PFSK-1 (cell line): ENCODE measurements around the gene HCST.

Experiments used
- FOXP2 ChIP-seq: optimal IDR thresholded peaks from 2 replicates; pipeline ENCODE3; 2011; ENCODE audit warnings: borderline replicate concordance, control low read depth, inconsistent platforms; ENCODE audit not compliant: insufficient read depth; ENCODE audit errors: extremely low read length, extremely low read depth
- POLR2AphosphoS5 ChIP-seq: IDR thresholded peaks from 2 replicates; pipeline ENCODE4 v1.6.1; 2012; ENCODE audit warnings: low read depth, mild to moderate bottlenecking, control low read depth, low read length, moderate library complexity
- REST ChIP-seq, 2 experiments: IDR thresholded peaks; 2 replicates each; pipeline versions ENCODE4 v1.6.1 to v1.8.0; 2011 to 2012; ENCODE audit warnings: low read depth in 2 of 2, low read length in 2 of 2, control low read depth in 1 of 2, inconsistent platforms in 1 of 2, mild to moderate bottlenecking in 1 of 2, moderate library complexity in 1 of 2; ENCODE audit not compliant: insufficient read depth in 1 of 2
- SIN3A ChIP-seq: IDR thresholded peaks from 2 replicates; pipeline ENCODE4 v1.6.1; 2012; ENCODE audit warnings: mild to moderate bottlenecking, low read length, moderate library complexity, borderline replicate concordance; ENCODE audit not compliant: insufficient read depth
- TAF1 ChIP-seq: IDR thresholded peaks from 2 replicates; pipeline ENCODE4 v1.6.1; 2012; ENCODE audit warnings: low read length, control low read depth, borderline replicate concordance; ENCODE audit not compliant: insufficient read depth

The HCST gene

GRCh38 chr19:35949131-35949530 is 46.8 kb downstream of the HCST start:
- TF ChIP-seq REST (IDR thresholded peaks at IDR 0.05; ENCODE audit: insufficient read depth in 1 of 2, low read depth in 2 of 2, low read length in 2 of 2), result no peak
- TF ChIP-seq SIN3A, result no peak
- no peak for TF ChIP-seq FOXP2
- no peak for TF ChIP-seq TAF1
- no peak for TF ChIP-seq POLR2AphosphoS5
